ENCODE measurements around the gene ITSN1.

Gene ITSN1

DNA sequence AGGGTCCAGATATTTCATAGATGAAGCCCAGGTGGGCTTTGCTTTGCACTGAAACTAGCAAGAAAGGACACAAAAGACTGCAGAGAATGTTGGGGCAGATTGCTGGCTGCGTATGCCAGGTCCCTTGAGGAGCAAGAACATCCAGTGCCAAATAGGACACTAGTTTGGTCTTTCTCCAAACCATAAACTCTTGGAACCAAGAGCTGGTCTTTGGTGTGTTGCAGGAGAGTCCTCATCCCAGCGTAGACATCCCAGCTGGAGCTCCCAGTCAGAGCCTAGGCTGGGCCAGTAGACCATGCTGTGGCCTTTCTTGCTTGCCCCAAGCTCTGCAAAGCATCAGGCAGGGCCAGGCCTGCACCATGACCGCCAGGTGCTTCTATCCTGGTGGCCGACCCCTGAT lies 185.8 kb downstream of the ITSN1 start:
- no peak overlapping the region for H3K4me3 ChIP-seq (ENCODE audit: low read depth, low read length)
- DNase-seq (ENCODE audit: low read depth), result no peak
- TF ChIP-seq CTCF (IDR thresholded peaks at IDR 0.05; ENCODE audit: control insufficient read depth, extremely low read depth, insufficient read depth), result no peak

- no peak for TF ChIP-seq CTCF (IDR thresholded peaks at IDR 0.05; ENCODE audit: control insufficient read depth, extremely low read depth, insufficient read depth)
- H3K4me3 ChIP-seq (ENCODE audit: low read depth, low read length), result no peak overlapping the region
- no peak for DNase-seq (ENCODE audit: low read depth)
Measured at GRCh38 chr21:33828577-33828976, 186.3 kb downstream of the ITSN1 start.

DNA sequence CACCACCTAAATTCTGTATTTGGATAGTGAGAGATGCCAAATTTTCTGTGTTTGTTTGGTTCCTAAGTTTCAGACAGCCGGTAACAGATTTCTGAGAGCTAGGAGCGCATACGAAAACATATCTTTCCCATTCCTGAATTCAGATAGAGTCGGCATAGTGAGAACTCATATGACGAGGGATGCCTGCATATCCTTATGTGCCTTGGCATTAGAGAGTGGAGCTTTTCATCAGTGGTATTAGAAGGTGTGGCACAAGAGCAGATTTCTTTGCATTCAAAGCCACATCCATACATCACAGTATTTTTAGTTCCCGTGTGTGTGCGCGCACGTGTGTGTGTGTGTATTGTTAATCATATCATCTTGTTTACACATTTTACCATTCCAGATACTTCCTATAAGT lies 187.5 kb downstream of the ITSN1 start:
- TF ChIP-seq CTCF (IDR thresholded peaks at IDR 0.05; ENCODE audit: control insufficient read depth, extremely low read depth, insufficient read depth), result no peak
- DNase-seq (ENCODE audit: low read depth), result no peak
- no peak overlapping the region for H3K4me3 ChIP-seq (ENCODE audit: low read depth, low read length)

DNA sequence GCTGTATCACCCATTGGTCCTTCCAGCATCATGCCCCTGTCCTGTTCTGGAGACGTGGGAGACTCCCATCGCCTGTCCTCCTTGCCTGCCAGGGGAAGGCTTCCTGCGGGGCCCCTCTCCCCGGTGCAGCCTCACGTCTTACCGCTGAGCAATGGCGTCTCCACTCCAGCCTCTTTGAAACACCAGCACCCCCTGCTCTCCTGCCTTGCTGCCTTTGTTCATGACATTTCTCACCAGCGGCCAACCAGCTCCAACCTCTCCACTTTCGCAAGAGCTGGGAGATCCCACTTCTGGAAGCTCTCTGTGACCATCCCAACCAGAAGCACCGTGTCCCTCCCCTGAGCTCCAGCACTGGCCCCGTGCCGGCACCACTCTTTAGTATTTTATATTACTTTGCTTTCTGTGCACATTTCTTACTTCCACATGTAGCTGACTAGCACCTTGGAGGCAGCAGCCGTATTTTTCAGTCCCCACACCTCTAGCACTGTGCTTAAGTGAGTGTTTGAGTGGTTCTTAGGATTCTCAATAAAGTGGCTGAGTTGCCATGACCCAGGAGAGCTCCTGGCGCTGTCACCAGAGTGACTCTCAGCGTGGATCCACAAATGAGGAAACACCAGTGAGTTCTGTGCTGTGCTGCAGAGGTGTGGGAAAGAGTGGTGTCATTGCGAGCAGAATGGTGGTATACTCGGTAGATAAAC lies 189.8 kb downstream of the ITSN1 start:
- no peak for DNase-seq (ENCODE audit: low read depth)
- no peak overlapping the region for H3K4me3 ChIP-seq (ENCODE audit: low read depth, low read length)
- TF ChIP-seq CTCF (IDR thresholded peaks at IDR 0.05; ENCODE audit: control insufficient read depth, extremely low read depth, insufficient read depth), result no peak

GRCh38 chr21:33834801-33835500 lies 192.7 kb downstream of the ITSN1 start:
- TF ChIP-seq CTCF (IDR thresholded peaks at IDR 0.05; ENCODE audit: control insufficient read depth, extremely low read depth, insufficient read depth), result no peak
- no peak overlapping the region for H3K4me3 ChIP-seq (ENCODE audit: low read depth, low read length)
- no peak for DNase-seq (ENCODE audit: low read depth)

GRCh38 chr21:33835920-33836319 lies 193.6 kb downstream of the ITSN1 start:
- no peak for DNase-seq (ENCODE audit: low read depth)
- no peak overlapping the region for H3K4me3 ChIP-seq (ENCODE audit: low read depth, low read length)
- TF ChIP-seq CTCF (IDR thresholded peaks at IDR 0.05; ENCODE audit: control insufficient read depth, extremely low read depth, insufficient read depth), result no peak

Measured in LNCaP clone FGC (cell line).